SK-N-MC (cell line): Measurements from ENCODE around the gene KIF12.

Experiments used
- DNase-seq: peaks from one replicate; pipeline ENCODE4 v3.0.0-alpha.2; 2011; ENCODE audit warnings: low read depth, low spot score
- H3K27ac ChIP-seq: fragments of 200-600 bp; sonication (generic); 2 replicates; pipeline ENCODE4 v1.5.1; 2016; ENCODE audit warnings: mixed run types
- H3K36me3 ChIP-seq: fragments of 200-600 bp; sonication (generic); 2 replicates; pipeline ENCODE4 v1.6.1; 2017; ENCODE audit warnings: antibody characterized with exemption, low read length, mixed read lengths; ENCODE audit not compliant: insufficient read depth
- H3K4me3 ChIP-seq: fragments of 200-600 bp; sonication (generic); 2 replicates; pipeline ENCODE4 v1.5.1; 2016
- H3K9ac ChIP-seq: fragments of 200-600 bp; sonication (generic); 2 replicates; pipeline ENCODE4 v1.8.0; 2017; ENCODE audit warnings: mixed run types, mixed read lengths; ENCODE audit not compliant: insufficient read length
- H3K9me3 ChIP-seq: fragments of 200-600 bp; sonication (generic); 2 replicates; pipeline ENCODE4 v1.6.1; 2017; ENCODE audit warnings: low read depth, mild to moderate bottlenecking, antibody characterized with exemption, low read length, moderate library complexity, mixed read lengths
- EZH2 ChIP-seq: fragments of 200-600 bp; sonication (generic); IDR thresholded peaks from one replicate; pipeline ENCODE4 v1.6.1; 2017; ENCODE audit warnings: antibody characterized with exemption
- FOXP2 ChIP-seq: optimal IDR thresholded peaks from 2 replicates; pipeline ENCODE3; 2011; ENCODE audit warnings: mild to moderate bottlenecking, moderate library complexity; ENCODE audit not compliant: insufficient read depth; ENCODE audit errors: extremely low read length, control extremely low read depth
- POLR2AphosphoS5 ChIP-seq: IDR thresholded peaks from 2 replicates; pipeline ENCODE4 v1.6.1; 2012; ENCODE audit warnings: mild to moderate bottlenecking, low read depth, low read length, borderline replicate concordance

Gene KIF12

GRCh38 chr9:114110180-114110579 is 11.1 kb upstream of the KIF12 start:
- H3K36me3 ChIP-seq = no peaks in the 10 kb centered on the region
- H3K9ac ChIP-seq = no peak overlapping the region
- TF ChIP-seq FOXP2 = no peak
- no peak for TF ChIP-seq POLR2AphosphoS5
- no peak for TF ChIP-seq EZH2
- no peak overlapping the region for H3K27ac ChIP-seq
- H3K9me3 ChIP-seq = no peaks in the 10 kb centered on the region
- DNase-seq = no peak
- H3K4me3 ChIP-seq = no peak overlapping the region

GRCh38 chr9:114109124-114109523 is 10.0 kb upstream of the KIF12 start:
- Histone ChIP-seq H3K4me3 (no peak overlapping the region), H3K9ac (no peak overlapping the region), H3K9me3 (no peaks in the 10 kb centered on the region), H3K36me3 (no peaks in the 10 kb centered on the region), H3K27ac (no peak overlapping the region)
- no peak for TF ChIP-seq FOXP2
- TF ChIP-seq EZH2 = no peak
- TF ChIP-seq POLR2AphosphoS5 = no peak
- no peak for DNase-seq

GRCh38 chr9:114108016-114108833 is 9.1 kb upstream of the KIF12 start:
- Histone ChIP-seq H3K36me3 (no peaks in the 10 kb centered on the region), H3K9me3 (no peaks in the 10 kb centered on the region), H3K27ac (no peak overlapping the region), H3K9ac (no peak overlapping the region), H3K4me3 (no peak overlapping the region)
- no peak for DNase-seq
- no peak for TF ChIP-seq EZH2

- TF ChIP-seq POLR2AphosphoS5 = no peak
- TF ChIP-seq EZH2 = no peak
- TF ChIP-seq FOXP2 = no peak
- H3K9me3 ChIP-seq = no peaks in the 10 kb centered on the region
- H3K36me3 ChIP-seq = no peaks in the 10 kb centered on the region
- no peak overlapping the region for H3K9ac ChIP-seq
- no peak overlapping the region for H3K27ac ChIP-seq
- H3K4me3 ChIP-seq = no peak overlapping the region
- DNase-seq = no peak
Observed at GRCh38 chr9:114107286-114108001, 8.4 kb upstream of the KIF12 start.

- Histone ChIP-seq H3K27ac (no peak overlapping the region), H3K9ac (no peak overlapping the region), H3K9me3 (no peaks in the 10 kb centered on the region), H3K36me3 (no peaks in the 10 kb centered on the region), H3K4me3 (no peak overlapping the region)
- no peak for DNase-seq
- TF ChIP-seq EZH2 = no peak
- TF ChIP-seq POLR2AphosphoS5 = no peak
- TF ChIP-seq FOXP2 = no peak
Observed at GRCh38 chr9:114105236-114105635, 6.1 kb upstream of the KIF12 start.

- Histone ChIP-seq H3K27ac (no peak overlapping the region), H3K4me3 (no peak overlapping the region), H3K36me3 (no peaks in the 10 kb centered on the region), H3K9me3 (no peaks in the 10 kb centered on the region), H3K9ac (no peak overlapping the region)
- no peak for DNase-seq
- TF ChIP-seq POLR2AphosphoS5 (no peak), EZH2 (no peak), FOXP2 (no peak)
Observed at GRCh38 chr9:114102484-114102883, 3.4 kb upstream of the KIF12 start.

GRCh38 chr9:114100536-114100935 is 1.4 kb upstream of the KIF12 start:
- Histone ChIP-seq H3K4me3 (no peak overlapping the region), H3K9me3 (no peaks in the 10 kb centered on the region), H3K36me3 (no peaks in the 10 kb centered on the region), H3K9ac (no peak overlapping the region), H3K27ac (no peak overlapping the region)
- TF ChIP-seq POLR2AphosphoS5 (no peak), FOXP2 (no peak), EZH2 (no peak)
- no peak for DNase-seq

- no peak overlapping the region for H3K27ac ChIP-seq
- TF ChIP-seq FOXP2 = no peak
- TF ChIP-seq POLR2AphosphoS5 = no peak
- no peak for TF ChIP-seq EZH2
- no peak for DNase-seq
- H3K36me3 ChIP-seq = no peaks in the 10 kb centered on the region
- H3K9me3 ChIP-seq = no peaks in the 10 kb centered on the region
- H3K9ac ChIP-seq = no peak overlapping the region
- no peak overlapping the region for H3K4me3 ChIP-seq
Observed at GRCh38 chr9:114099669-114100270, 678 bp upstream of the KIF12 start.
